GM12878 (cell line): ENCODE data around the gene CREG1. TPM values are rescaled to one million over a fixed set of nuclear protein-coding genes. Genes with fewer than 3 reads are reported as not detected.
"Not testable (repeated sequence)": the region's sequence is repeated elsewhere in the genome, so short reads cannot be mapped to it uniquely, and the experiment has no call there.

Experiments
- ATAC-seq: fragments of 200-7000 bp; cut with Tn5 transposase; 3 replicates; pipeline ENCODE4 v1.9.1; 2020; ENCODE audit warnings: mild to moderate bottlenecking, moderate library complexity
- BruUV-seq: library from RNA; stranded (reverse); fragments of 400-500 nt; replicated peaks from 2 replicates; lab custom pipeline; 2021; lab: Mats Ljungman, UMichigan
- CTCF ChIA-PET: fragments of 300-600 bp; sonication (Branson Sonifier 250); formaldehyde crosslinking; extraction: SDS; loops from one replicate; lab custom pipeline; 2021; ENCODE audit warnings: inconsistent platforms; lab: Yijun Ruan, JAX
- POLR2A ChIA-PET: fragments of 350-600 bp; formaldehyde crosslinking; extraction: SDS; loops from one replicate; lab custom pipeline; 2021; ENCODE audit warnings: inconsistent platforms; lab: Charles Lee
- RAD21 ChIA-PET: fragments of 300-600 bp; sonication (Branson Sonifier 250); formaldehyde crosslinking; loops from one replicate; lab custom pipeline; 2023; ENCODE audit warnings: antibody characterized with exemption; ENCODE audit not compliant: unreplicated experiment; lab: Charles Lee
- SMC1A ChIA-PET: fragments of 300-600 bp; sonication (Branson Sonifier 250); formaldehyde crosslinking; loops from one replicate; lab custom pipeline; 2023; ENCODE audit not compliant: unreplicated experiment, uncharacterized antibody; lab: Charles Lee
- DNase-seq: peaks from one replicate; pipeline ENCODE4 v3.0.0-alpha.2; 2011; ENCODE audit warnings: low read depth, low spot score
- FAIRE-seq: peaks from 3 replicates; lab custom pipeline; 2011; peaks lifted over from hg19 to GRCh38; lab: Jason Lieb, UNC
- H2AFZ ChIP-seq: 2 replicates; pipeline ENCODE4 v1.6.0; 2011; ENCODE audit warnings: low read depth, low read length, control low read depth; ENCODE audit not compliant: control insufficient read depth
- H3K27ac ChIP-seq: 2 replicates; pipeline ENCODE4 v1.5.1; 2011; ENCODE audit warnings: control low read depth; ENCODE audit not compliant: control insufficient read depth, insufficient read depth
- H3K27me3 ChIP-seq, 2 experiments: replicated peaks in 1 of 2; 2 replicates each; pipeline versions ENCODE4 v1.6.0 to v1.6.1; 2011; ENCODE audit warnings: low read length in 1 of 2; ENCODE audit not compliant: control insufficient read depth in 2 of 2, insufficient read depth in 2 of 2
- H3K36me3 ChIP-seq, 2 experiments: 2 replicates each; pipeline ENCODE4 v1.5.1; 2011; ENCODE audit warnings: low read length in 1 of 2; ENCODE audit not compliant: control insufficient read depth in 2 of 2, insufficient read depth in 2 of 2
- H3K4me1 ChIP-seq: 2 replicates; pipeline ENCODE4 v1.6.1; 2011; ENCODE audit warnings: mild to moderate bottlenecking, low read length, moderate library complexity, mixed read lengths; ENCODE audit not compliant: control insufficient read depth, insufficient read depth
- H3K4me2 ChIP-seq: 2 replicates; pipeline ENCODE4 v1.6.0; 2011; ENCODE audit warnings: control low read depth; ENCODE audit not compliant: control insufficient read depth, insufficient read depth
- H3K4me3 ChIP-seq: fragments of 200-600 bp; sonication (generic); 2 replicates; pipeline ENCODE4 v1.5.1; 2016
- H3K79me2 ChIP-seq: 2 replicates; pipeline ENCODE4 v1.6.0; 2011; ENCODE audit warnings: low read length; ENCODE audit not compliant: control insufficient read depth, insufficient read depth
- H3K9ac ChIP-seq: 2 replicates; pipeline ENCODE4 v1.8.0; 2011; ENCODE audit warnings: low read length, control low read depth, mixed read lengths; ENCODE audit not compliant: control insufficient read depth, insufficient read depth
- H3K9me3 ChIP-seq: replicated peaks from 3 replicates; pipeline ENCODE4 v1.5.1; 2011; ENCODE audit warnings: mild to moderate bottlenecking, low read length; ENCODE audit not compliant: control insufficient read depth, insufficient read depth
- H4K20me1 ChIP-seq: 2 replicates; pipeline ENCODE4 v1.6.0; 2011; ENCODE audit not compliant: control insufficient read depth, insufficient read depth
- SUPT20H ChIP-seq: IDR thresholded peaks from 2 replicates; pipeline ENCODE4 v1.6.1; 2011; ENCODE audit warnings: low read depth, mild to moderate bottlenecking, low read length, moderate library complexity, borderline replicate concordance; ENCODE audit not compliant: control insufficient read depth
- whole genome bisulfite sequencing: methylation state at CpG from one replicate; pipeline ENCODE4 v1.1.6; 2016; ENCODE audit warnings: low lambda C conversion rate; ENCODE audit not compliant: insufficient replicate concordance, insufficient coverage; ENCODE audit errors: missing lambda C conversion rate; 5-methylcytosine and 5-hydroxymethylcytosine counted together
- in situ Hi-C: fragments of 300-500 bp; cut with MboI; formaldehyde crosslinking; loops from 9 replicates; pipeline ENCODE4 v1.14.3; 2018; ENCODE audit warnings: mixed read lengths
- intact Hi-C: fragments of 100-400 bp; cut with micrococcal nuclease; formaldehyde crosslinking; loops from one replicate; pipeline ENCODE4 v1.14.2; 2022; ENCODE audit not compliant: unreplicated experiment
- polyA plus RNA-seq, 11 experiments: library from polyadenylated mRNA; depleted of rRNA in 4 of 11; unstranded in 6 of 11; stranded (reverse) in 5 of 11; fragments of >200 nt; fragmentation: Nextera tagmentation in 4 of 11; fragmentation: Illumina TruSeq in 1 of 11; extraction: Ambion mirVana in 4 of 11; extraction: Trizol in 1 of 11; gene quantifications; 1 replicate in 1 of 11; 2 replicates in 10 of 11; pipeline versions ENCODE4 v1.2.1 to v1.2.3, GENCODE V29; 2011 to 2016; ENCODE audit warnings: inconsistent platforms in 2 of 11, missing spikeins in 2 of 11, low read depth in 1 of 11
- total RNA-seq, 4 experiments: library from RNA; depleted of rRNA in 3 of 4; stranded (reverse); fragments of >200 nt in 3 of 4; fragmentation: Illumina TruSeq in 1 of 4; extraction: Trizol in 1 of 4; gene quantifications; 2 replicates each; pipeline versions ENCODE4 v1.2.1 to v1.2.3, GENCODE V29; 2013 to 2021
- TF ChIP-seq, protein P1 (sequence below): fragments of 450-650 bp; IDR thresholded peaks from 2 replicates; pipeline ENCODE4 v1.6.1; 2017; ENCODE audit warnings: mild to moderate bottlenecking
- TF ChIP-seq, protein P2 (sequence below): fragments of 450-650 bp; IDR thresholded peaks from 2 replicates; pipeline ENCODE4 v1.6.1; 2017; ENCODE audit warnings: mild to moderate bottlenecking, moderate library complexity

CREG1 gene
- total and polyA plus RNA-seq, 10 of the 15 experiments (the other 5 are each of a cell fraction or from before 2014, with no cell fraction given): 5.3 to 43.8 (median 22.1) TPM

DNA sequence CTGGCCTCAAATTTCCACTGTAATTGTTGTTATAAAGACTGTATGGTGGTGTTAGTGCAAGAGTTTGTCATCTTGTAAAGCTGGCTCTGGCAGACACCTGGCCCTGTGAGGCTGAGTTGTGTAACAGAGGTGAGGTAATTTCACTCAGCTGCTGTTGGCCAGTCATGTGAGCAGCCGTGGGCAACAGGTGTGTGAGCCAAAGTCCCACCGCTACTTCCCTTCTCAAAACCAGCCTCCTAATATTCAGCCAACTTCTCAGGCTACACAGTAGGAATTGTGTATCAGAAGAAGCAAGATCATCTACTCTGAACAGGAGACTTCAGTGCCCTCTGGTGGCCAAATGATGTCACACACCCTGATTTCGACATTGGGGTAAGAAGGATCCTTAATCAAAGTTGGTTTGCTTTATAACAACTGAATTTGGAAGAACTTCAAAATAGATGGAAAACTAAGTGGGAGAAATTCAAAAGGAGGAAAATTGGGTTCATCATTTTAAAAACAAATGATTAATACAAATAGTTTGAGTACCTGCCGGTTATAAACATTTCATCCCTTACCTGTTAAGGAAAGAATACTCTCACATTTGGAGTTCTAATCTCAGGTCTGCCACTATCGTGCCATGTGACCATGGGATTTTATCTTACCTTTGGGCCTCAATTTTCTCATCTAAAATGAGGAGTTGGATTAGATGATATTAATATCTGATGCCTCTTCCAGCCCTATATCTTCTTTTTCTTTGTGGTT is 2.6 kb upstream of the CREG1 start (continued):
- TF ChIP-seq, protein P1, sequence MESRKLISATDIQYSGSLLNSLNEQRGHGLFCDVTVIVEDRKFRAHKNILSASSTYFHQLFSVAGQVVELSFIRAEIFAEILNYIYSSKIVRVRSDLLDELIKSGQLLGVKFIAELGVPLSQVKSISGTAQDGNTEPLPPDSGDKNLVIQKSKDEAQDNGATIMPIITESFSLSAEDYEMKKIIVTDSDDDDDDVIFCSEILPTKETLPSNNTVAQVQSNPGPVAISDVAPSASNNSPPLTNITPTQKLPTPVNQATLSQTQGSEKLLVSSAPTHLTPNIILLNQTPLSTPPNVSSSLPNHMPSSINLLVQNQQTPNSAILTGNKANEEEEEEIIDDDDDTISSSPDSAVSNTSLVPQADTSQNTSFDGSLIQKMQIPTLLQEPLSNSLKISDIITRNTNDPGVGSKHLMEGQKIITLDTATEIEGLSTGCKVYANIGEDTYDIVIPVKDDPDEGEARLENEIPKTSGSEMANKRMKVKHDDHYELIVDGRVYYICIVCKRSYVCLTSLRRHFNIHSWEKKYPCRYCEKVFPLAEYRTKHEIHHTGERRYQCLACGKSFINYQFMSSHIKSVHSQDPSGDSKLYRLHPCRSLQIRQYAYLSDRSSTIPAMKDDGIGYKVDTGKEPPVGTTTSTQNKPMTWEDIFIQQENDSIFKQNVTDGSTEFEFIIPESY: no peak
- TF ChIP-seq, protein P2, sequence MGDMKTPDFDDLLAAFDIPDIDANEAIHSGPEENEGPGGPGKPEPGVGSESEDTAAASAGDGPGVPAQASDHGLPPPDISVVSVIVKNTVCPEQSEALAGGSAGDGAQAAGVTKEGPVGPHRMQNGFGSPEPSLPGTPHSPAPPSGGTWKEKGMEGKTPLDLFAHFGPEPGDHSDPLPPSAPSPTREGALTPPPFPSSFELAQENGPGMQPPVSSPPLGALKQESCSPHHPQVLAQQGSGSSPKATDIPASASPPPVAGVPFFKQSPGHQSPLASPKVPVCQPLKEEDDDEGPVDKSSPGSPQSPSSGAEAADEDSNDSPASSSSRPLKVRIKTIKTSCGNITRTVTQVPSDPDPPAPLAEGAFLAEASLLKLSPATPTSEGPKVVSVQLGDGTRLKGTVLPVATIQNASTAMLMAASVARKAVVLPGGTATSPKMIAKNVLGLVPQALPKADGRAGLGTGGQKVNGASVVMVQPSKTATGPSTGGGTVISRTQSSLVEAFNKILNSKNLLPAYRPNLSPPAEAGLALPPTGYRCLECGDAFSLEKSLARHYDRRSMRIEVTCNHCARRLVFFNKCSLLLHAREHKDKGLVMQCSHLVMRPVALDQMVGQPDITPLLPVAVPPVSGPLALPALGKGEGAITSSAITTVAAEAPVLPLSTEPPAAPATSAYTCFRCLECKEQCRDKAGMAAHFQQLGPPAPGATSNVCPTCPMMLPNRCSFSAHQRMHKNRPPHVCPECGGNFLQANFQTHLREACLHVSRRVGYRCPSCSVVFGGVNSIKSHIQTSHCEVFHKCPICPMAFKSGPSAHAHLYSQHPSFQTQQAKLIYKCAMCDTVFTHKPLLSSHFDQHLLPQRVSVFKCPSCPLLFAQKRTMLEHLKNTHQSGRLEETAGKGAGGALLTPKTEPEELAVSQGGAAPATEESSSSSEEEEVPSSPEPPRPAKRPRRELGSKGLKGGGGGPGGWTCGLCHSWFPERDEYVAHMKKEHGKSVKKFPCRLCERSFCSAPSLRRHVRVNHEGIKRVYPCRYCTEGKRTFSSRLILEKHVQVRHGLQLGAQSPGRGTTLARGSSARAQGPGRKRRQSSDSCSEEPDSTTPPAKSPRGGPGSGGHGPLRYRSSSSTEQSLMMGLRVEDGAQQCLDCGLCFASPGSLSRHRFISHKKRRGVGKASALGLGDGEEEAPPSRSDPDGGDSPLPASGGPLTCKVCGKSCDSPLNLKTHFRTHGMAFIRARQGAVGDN: no peak
- no peak for TF ChIP-seq SUPT20H

DNA sequence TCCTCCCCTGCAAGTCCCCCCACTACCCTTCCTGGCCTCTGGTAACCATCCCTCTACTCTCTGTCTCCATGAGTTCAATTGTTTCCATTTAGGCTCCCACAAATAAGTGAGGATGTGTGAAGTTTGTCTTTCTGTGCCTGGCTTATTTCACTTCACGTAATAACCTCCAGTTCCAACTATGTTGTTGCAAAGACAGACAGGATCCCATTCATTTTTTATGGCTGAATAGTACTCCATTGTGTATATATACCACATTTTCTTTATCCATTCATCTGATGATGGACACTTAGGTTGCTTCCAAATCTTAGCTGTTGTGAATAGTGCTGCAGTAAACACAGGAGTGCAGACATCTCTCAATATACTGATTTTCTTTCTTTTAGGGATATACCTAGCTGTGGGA is 1.5 kb upstream of the CREG1 start:
- H3K4me2 ChIP-seq, BruUV-seq, H3K9ac ChIP-seq, DNase-seq, H3K9me3 ChIP-seq, H3K27me3 ChIP-seq, H4K20me1 ChIP-seq, FAIRE-seq, H3K4me3 ChIP-seq, H3K4me1 ChIP-seq, in situ Hi-C loops, H3K27ac ChIP-seq, H2AFZ ChIP-seq, ATAC-seq, H3K36me3 ChIP-seq: not testable (repeated sequence)
- CTCF ChIA-PET: interaction anchor here (0.6 to 10.9 kb wide), 31 partner anchors 10 to 645 kb away, joined by 3 to 262 read pairs (median 5); no protein-coding TSS in a partner anchor
- RAD21 ChIA-PET: interaction anchor here (0.6 to 2.0 kb wide), 13 partner anchors 12 to 287 kb away, joined by 3 to 13 read pairs (median 4); no protein-coding TSS in a partner anchor
- 91% methylated on average over 1 of the region's 1 CpG for WGBS
- SMC1A ChIA-PET: interaction anchor here (0.7 to 4.2 kb wide), 14 partner anchors 10 to 493 kb away, joined by 3 to 33 read pairs (median 4); no protein-coding TSS in a partner anchor
- intact Hi-C loops: loop anchor here (10.0 kb wide), 1 partner anchor 80 kb away; the partner anchor contains the start of gene RCSD1
- peaks cover 20% of the 10 kb centered on the region for H3K79me2 ChIP-seq
- POLR2A ChIA-PET: interaction anchor here (1.2 kb wide), 1 partner anchor 161 kb away, joined by 4 read pairs; no protein-coding TSS in a partner anchor
